Immature natural killer cell (primary cell): Measurements from ENCODE around the gene FBXO48. TPM values are rescaled to one million over a fixed set of nuclear protein-coding genes. Genes with fewer than 3 reads are reported as not detected.

Source experiments
- DNase-seq, 3 donors: peaks; one replicate each; pipeline ENCODE4 v3.0.0; 2022; ENCODE audit warnings: mixed read lengths in 1 of 3
- H3K27ac Mint-ChIP-seq, 6 donors: one replicate each; pipeline ENCODE4 v1.8.0; 2020; ENCODE audit warnings: mixed read lengths in 6 of 6, mild to moderate bottlenecking in 5 of 6, inconsistent platforms in 4 of 6, moderate library complexity in 3 of 6
- H3K27me3 Mint-ChIP-seq, 3 donors: one replicate each; pipeline ENCODE4 v1.8.0; 2020 to 2021; ENCODE audit warnings: low read depth in 3 of 3, mild to moderate bottlenecking in 3 of 3, mixed read lengths in 3 of 3, moderate library complexity in 3 of 3, inconsistent platforms in 1 of 3
- H3K36me3 Mint-ChIP-seq, 3 donors: one replicate each; pipeline ENCODE4 v1.8.0; 2020; ENCODE audit warnings: mixed read lengths in 3 of 3, inconsistent platforms in 2 of 3, mild to moderate bottlenecking in 2 of 3
- H3K4me1 Mint-ChIP-seq, 2 donors: one replicate each; pipeline ENCODE4 v1.8.0; 2020; ENCODE audit warnings: inconsistent platforms in 2 of 2, mild to moderate bottlenecking in 2 of 2, mixed read lengths in 2 of 2, moderate library complexity in 1 of 2
- H3K4me3 Mint-ChIP-seq, 5 donors: one replicate each; pipeline ENCODE4 v1.8.0; 2020; ENCODE audit warnings: mild to moderate bottlenecking in 5 of 5, mixed read lengths in 5 of 5, inconsistent platforms in 3 of 5, moderate library complexity in 3 of 5
- H3K9me3 Mint-ChIP-seq, 6 donors: one replicate each; pipeline ENCODE4 v1.8.0; 2020; ENCODE audit warnings: mild to moderate bottlenecking in 6 of 6, mixed read lengths in 6 of 6, inconsistent platforms in 4 of 6, moderate library complexity in 3 of 6
- polyA plus RNA-seq, 3 donors: library from polyadenylated mRNA; unstranded; fragments of 300-500 nt; fragmentation: Illumina TruSeq; gene quantifications; one replicate each; pipeline ENCODE4 v1.2.3, GENCODE V29; 2021

FBXO48 gene
- polyA plus RNA-seq, 3 donors from 2014 or later = 0.28 to 0.39 TPM; not detected in 1

DNA sequence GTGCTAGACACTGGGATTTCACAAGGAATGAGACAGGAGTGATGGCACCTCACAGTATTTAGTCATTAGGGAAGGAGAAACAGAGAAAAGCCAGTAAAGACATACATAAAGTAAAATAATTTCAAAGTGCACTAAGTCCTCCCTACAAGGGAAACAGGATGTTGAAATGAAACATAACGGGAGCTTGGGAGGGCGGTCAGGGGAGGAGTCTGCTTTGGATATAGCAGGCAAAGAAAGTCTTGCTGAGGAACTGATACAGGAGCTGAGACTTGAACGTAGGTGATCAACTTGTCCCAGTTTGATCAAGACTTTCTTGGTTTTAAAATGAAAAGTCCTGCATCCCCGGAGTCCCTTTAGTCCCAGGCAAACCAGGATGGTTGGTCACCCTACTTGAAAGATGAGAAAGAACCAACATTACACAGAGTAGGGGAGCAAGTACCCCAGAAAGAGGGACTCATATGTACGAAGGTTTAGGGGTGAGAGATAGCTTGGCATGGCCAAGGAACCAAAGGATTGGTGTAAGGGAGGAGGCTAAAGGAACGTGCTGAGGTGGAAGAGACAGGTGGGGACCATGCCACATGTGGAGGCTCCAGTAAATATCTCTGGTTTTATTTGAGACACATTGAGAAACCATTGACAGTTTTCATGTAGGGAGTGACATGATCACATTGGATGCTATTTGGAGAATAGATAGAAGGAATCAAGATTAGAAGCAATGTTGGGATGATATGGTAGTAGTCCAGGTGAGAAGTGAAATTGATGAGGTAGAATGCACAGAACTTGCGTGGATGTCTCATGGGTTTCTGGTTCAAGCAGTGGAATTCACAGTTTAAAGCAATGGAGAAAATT lies 28.4 kb downstream of the FBXO48 start:
- DNase-seq = no peak
- H3K4me1 Mint-ChIP-seq = peaks cover 47 to 56% of the 10 kb centered on the region in 2 donors
- H3K9me3 Mint-ChIP-seq = no peaks in the 10 kb centered on the region
- H3K27me3 Mint-ChIP-seq = peaks cover 2 to 10% (median 7%) of the 10 kb centered on the region in 3 donors
- peak overlapping the region; percentile 51 to 95 (median 78) for H3K27ac Mint-ChIP-seq
- no peaks in the 10 kb centered on the region for H3K36me3 Mint-ChIP-seq
- peak overlapping the region in 2 of 5 donors; percentile 16 to 27 for H3K4me3 Mint-ChIP-seq

DNA sequence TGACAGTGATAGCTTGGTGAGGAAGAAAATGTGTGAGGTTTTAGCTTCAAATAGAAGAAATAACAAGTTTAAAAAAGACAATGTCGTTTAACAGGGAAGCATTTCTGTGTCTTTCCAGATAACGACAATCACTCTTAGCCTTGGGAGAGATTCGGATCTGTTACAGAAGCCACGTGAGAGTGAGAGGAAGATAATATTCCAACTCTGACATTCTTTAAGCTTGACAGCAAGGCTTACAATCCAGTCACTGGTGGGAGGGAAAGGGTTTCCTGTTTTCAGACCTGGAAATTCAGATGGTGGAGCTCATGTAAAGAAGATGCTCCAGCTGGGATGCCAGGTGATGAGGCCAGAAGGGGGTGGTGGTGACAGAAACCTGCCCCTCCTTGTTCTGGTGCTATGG lies 30.8 kb downstream of the FBXO48 start:
- no peak overlapping the region for H3K4me3 Mint-ChIP-seq
- H3K4me1 Mint-ChIP-seq = peaks cover 55 to 57% of the 10 kb centered on the region in 2 donors
- peak overlapping the region in 4 of 6 donors; percentile 8 to 72 (median 36) for H3K27ac Mint-ChIP-seq

DNA sequence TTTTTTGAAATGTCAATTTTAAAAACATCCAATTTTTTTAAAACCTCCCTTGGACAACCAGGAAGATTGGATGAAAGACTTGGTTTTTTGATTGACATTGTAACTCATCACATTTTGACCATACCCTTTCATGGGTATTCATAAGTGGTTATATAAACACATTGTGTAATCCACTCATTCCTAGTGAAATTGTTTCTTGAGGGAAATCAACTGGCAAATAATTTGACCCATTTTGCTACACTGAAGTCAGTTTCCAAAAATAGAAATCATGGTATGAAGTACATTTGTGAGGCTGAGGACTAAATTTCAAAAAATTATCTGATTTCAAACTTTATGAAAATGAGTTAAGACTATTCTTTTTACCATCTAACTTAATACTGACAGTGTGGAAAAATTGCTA lies 31.5 kb downstream of the FBXO48 start:
- peaks cover 48 to 50% of the 10 kb centered on the region in 2 donors for H3K4me1 Mint-ChIP-seq
- no peak overlapping the region for H3K4me3 Mint-ChIP-seq
- H3K9me3 Mint-ChIP-seq = no peaks in the 10 kb centered on the region
- DNase-seq = no peak
- no peaks in the 10 kb centered on the region for H3K36me3 Mint-ChIP-seq
- H3K27me3 Mint-ChIP-seq = peaks cover 0 to 3% (median 2%) of the 10 kb centered on the region in 3 donors
- peak overlapping the region in 1 of 6 donors; percentile 8 for H3K27ac Mint-ChIP-seq

More for the DNA sequence above, 30.8 kb downstream of the FBXO48 start:
- peaks cover 2 to 8% (median 7%) of the 10 kb centered on the region in 3 donors for H3K27me3 Mint-ChIP-seq
- no peak for DNase-seq
- H3K36me3 Mint-ChIP-seq = no peaks in the 10 kb centered on the region
- H3K9me3 Mint-ChIP-seq = no peaks in the 10 kb centered on the region

DNA sequence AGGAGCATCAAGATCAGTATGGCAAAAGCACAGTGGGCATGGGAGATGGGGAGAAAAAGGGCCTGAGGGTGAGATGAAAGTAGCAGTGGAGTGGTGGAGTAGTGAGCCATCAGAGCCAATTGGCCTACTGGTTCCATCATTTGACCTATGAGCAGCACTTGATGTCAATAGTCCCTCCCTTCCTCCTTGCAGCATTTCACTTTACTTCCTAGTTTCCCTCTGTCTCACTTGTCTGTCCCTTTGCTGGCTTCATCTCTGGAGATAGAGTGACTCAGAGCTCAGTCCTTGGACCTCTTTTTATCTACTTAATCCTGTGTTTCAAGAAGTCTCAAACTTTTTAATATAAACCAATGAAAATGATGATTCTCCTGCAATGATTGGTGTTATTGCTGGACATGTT lies 32.1 kb downstream of the FBXO48 start:
- Mint-ChIP-seq H3K9me3 (no peaks in the 10 kb centered on the region), H3K36me3 (no peaks in the 10 kb centered on the region), H3K4me3 (no peak overlapping the region), H3K27me3 (peaks cover 0 to 2% (median 1%) of the 10 kb centered on the region in 3 donors), H3K27ac (peak overlapping the region in 1 of 6 donors; percentile 51), H3K4me1 (peaks cover 43 to 44% of the 10 kb centered on the region in 2 donors)
- no peak for DNase-seq

DNA sequence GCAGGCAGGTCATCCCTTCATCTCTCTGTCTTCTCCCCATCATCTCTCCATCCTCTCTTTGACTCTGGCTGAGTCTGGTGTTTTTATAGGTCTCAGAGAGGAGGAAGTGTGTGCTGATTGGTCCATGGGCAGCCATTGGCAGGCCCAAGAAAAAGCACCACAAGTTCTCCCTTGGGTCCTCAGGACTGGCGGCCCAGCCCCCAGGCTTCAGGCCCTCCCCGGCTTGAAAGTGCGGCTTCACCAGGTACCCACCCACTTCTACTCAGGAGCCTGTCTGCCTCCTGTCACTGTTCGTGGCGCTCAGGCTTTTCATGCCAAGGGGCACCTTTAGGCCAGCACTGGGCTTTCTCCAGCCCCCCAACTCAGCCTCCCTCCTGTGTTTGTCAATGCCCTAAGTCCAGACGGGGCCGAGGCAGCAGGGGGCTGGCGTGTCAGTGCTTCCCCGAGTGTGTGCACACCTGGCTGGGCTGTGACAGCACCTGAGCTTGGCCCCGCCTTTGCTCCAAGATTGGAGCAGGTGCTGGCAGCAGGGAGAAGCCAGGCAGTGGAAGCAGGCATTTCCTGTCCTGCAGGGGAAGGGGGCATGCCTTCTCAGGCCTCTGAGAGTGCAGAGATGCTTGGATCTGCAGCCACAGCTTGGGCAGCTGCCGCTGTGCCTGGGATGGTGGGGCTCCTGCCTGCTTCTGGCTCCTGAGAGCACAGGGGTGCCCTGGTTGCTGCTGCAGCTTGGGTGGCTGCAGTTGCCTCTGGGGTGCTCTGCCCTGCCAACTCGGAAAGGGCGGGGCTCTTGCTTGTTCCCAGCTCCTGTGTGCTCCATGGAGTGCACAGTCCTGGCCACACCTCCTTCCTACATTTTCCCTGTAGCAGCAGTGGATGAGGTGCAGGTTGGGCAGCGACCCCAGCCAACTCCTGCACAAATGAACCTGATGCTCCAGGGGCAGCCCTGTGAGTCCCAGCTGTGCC lies 34.1 kb downstream of the FBXO48 start:
- Mint-ChIP-seq H3K9me3 (no peaks in the 10 kb centered on the region), H3K4me1 (peaks cover 25 to 34% of the 10 kb centered on the region in 2 donors), H3K27me3 (peaks cover 0 to 1% (median 0%) of the 10 kb centered on the region in 3 donors), H3K27ac (peak overlapping the region in 3 of 6 donors; percentile 8 to 55 (median 52)), H3K4me3 (no peak overlapping the region), H3K36me3 (no peaks in the 10 kb centered on the region)
- DNase-seq = no peak

DNA sequence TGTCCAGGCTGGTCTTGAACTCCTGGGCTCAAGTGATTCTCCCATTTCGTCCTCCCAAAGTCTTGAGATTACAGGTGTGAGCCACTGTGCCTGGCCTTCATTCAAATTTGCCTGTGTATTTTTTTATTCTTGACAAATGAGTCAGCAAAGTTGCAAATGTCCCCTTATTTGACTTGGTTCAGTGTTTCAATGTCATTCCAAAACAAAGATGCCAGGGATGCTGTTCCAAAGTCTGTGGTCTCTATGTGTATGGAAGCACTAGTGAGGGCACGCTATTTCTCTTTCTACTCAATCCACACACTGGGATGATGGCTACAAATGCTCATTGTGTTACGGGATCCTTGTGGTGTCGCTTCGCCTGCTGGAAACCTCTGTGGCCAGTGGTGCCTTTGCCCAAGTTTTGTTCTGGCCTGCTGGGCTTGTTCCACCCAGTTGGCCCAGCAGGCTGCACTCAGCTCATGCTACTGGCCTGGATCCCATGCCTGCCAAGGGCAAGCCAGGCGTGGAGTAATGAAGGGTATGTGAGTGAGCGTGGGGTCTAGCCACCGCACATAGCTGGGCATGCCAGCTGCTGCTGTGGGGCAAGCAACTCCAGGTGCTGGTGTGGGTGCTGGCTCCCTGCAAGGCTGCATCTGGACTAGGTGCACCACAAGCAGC lies 35.6 kb downstream of the FBXO48 start:
- no peaks in the 10 kb centered on the region for H3K36me3 Mint-ChIP-seq
- H3K4me1 Mint-ChIP-seq = peaks cover 24 to 48% of the 10 kb centered on the region in 2 donors
- no peaks in the 10 kb centered on the region for H3K9me3 Mint-ChIP-seq
- peaks cover 0 to 3% (median 0%) of the 10 kb centered on the region in 3 donors for H3K27me3 Mint-ChIP-seq
- no peak for DNase-seq
- H3K4me3 Mint-ChIP-seq = no peak overlapping the region
- H3K27ac Mint-ChIP-seq = no peak overlapping the region

DNA sequence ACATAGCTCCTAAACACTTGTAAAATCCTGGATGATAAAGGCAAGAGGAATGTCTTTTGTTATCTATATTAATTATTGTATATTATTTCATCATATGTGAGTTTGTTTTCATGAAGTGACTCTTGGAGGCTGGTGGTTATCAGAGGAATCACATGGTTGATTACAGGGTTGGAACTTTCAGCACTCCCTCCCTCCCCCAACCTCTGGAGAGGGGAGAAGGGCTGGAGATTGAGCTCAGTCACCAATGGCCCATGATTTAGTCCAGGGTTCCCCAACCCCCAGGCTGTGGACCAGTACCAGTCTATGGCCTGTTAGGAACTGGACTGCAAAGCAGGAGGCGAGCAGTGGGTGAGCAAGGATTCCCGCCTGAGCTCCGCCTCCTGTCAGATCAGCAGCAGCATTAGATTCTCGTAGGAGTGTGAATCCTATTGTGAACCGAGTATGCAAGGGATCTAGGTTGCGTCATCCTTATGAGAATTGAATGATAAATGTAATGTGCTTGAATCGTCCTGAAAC lies 37.7 kb downstream of the FBXO48 start:
- no peaks in the 10 kb centered on the region for H3K36me3 Mint-ChIP-seq
- no peak for DNase-seq
- peaks cover 0 to 3% (median 0%) of the 10 kb centered on the region in 3 donors for H3K27me3 Mint-ChIP-seq
- peaks cover 9 to 40% of the 10 kb centered on the region in 2 donors for H3K4me1 Mint-ChIP-seq
- H3K27ac Mint-ChIP-seq = peak overlapping the region in 1 of 6 donors; percentile 28
- no peaks in the 10 kb centered on the region for H3K9me3 Mint-ChIP-seq
- H3K4me3 Mint-ChIP-seq = no peak overlapping the region

DNA sequence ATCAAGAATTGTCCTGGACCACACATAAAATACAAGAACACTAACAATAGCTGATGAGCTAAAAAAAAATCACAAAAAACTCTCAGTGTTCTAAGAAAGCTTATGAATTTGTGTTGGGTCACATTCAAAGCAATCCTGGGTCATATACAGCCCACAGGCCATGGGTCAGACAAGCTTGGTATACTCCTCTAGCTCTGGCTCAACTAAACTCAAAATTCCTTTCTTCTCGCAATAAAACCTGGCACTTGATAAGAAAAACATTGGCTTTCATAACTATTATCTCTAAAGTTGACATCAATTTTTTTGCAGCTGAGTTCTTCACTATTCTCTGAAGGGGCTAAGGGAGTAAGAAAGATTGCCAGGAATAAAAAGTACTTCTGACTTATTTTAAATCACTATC lies 38.3 kb downstream of the FBXO48 start:
- Mint-ChIP-seq H3K4me3 (no peak overlapping the region), H3K27ac (peak overlapping the region in 1 of 6 donors; percentile 28), H3K9me3 (no peaks in the 10 kb centered on the region), H3K4me1 (peaks cover 9 to 40% of the 10 kb centered on the region in 2 donors), H3K27me3 (peaks cover 0 to 3% (median 0%) of the 10 kb centered on the region in 3 donors), H3K36me3 (no peaks in the 10 kb centered on the region)
- DNase-seq = no peak

DNA sequence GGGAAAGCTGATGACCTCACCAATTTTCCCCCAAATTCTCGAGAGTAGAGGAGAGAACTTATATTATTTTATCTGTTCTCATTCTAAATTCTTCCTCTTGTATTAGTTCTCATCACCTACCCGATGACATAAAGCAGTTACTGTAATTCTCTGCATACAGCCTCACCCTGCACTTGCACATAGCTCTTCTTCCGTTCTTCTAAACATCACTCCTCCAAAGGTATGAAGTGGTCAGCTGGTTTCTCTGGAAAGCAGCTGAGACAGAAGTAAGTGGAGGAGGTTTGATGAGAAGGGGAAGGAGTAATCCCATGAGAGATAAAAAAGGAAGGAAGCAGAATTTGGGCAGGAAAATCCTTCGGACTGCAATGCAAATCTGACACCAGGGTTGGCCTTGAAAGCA lies 39.0 kb downstream of the FBXO48 start:
- H3K27ac Mint-ChIP-seq = peak overlapping the region in 2 of 6 donors; percentile 26 to 58
- H3K36me3 Mint-ChIP-seq = no peaks in the 10 kb centered on the region
- H3K27me3 Mint-ChIP-seq = peaks cover 0 to 3% (median 0%) of the 10 kb centered on the region in 3 donors
- peak overlapping the region in 1 of 5 donors; percentile 0 for H3K4me3 Mint-ChIP-seq
- H3K4me1 Mint-ChIP-seq = peaks cover 9 to 40% of the 10 kb centered on the region in 2 donors
- H3K9me3 Mint-ChIP-seq = no peaks in the 10 kb centered on the region
- DNase-seq = no peak

DNA sequence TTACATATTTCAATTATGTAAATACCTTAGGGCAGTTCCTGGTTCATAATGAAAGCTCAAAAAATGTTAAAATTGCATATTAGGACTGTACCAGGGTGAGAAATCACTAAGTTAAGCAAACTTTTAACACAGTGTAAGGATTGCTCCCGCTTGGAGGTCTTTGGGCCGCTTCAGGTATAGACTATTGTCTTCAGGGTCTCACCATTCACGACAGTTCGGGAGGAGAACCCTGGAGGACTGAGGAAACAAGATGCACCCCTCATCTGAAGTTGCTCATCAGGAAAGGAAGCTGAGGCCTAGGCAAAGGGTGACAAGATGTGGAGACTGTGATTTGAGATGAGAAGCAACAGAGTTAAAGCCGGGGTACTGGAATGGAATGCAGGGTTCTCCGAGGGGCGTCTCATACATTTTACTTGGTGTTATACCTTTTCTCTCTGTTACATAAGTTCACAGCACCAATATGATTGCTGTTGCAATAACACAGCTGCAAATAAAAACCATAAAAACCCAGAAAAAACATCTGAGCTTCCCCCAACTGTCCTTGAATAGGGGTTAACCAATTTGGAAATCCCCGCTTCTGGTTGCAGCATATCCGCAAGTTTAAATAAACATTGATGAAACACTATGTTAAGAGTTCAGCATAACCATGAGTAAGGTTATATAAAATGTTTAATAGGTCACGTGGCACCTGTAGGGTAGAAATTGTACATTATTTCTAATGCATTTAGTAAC lies 40.1 kb downstream of the FBXO48 start:
- peaks cover 0 to under 1% (median 0%) of the 10 kb centered on the region in 3 donors for H3K36me3 Mint-ChIP-seq
- peak overlapping the region; percentile 57 to 94 (median 89) for H3K27ac Mint-ChIP-seq
- DNase-seq = peak; percentile 43 to 61 (median 48)
- peaks cover 0 to 3% (median 0%) of the 10 kb centered on the region in 3 donors for H3K27me3 Mint-ChIP-seq
- peak overlapping the region; percentile 38 to 72 (median 58) for H3K4me3 Mint-ChIP-seq
- H3K4me1 Mint-ChIP-seq = peaks cover 4 to 31% of the 10 kb centered on the region in 2 donors
- H3K9me3 Mint-ChIP-seq = no peaks in the 10 kb centered on the region

DNA sequence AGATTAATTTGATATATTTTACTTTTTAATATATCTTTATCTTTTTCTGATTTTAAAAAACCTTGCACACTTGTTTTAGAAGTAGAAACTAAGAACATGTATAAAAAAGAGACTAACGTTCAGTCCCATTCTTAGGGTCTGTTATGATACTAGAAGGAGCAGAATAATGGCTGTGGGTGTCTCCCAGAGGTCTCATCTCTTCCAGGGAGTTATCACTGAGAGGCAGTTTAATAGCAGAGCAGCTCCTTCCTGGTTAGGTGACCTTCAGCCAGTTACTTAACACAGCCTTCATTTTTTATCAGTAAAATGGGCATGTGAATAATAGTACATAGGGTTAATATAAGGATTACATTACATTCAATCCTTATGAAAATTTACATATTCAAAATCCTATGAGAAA lies 40.6 kb downstream of the FBXO48 start:
- peak overlapping the region in 1 of 5 donors; percentile 38 for H3K4me3 Mint-ChIP-seq
- peaks cover 0 to 3% (median 0%) of the 10 kb centered on the region in 3 donors for H3K36me3 Mint-ChIP-seq
- peak overlapping the region in 3 of 6 donors; percentile 33 to 80 (median 57) for H3K27ac Mint-ChIP-seq
- peaks cover 0 to 3% (median 0%) of the 10 kb centered on the region in 3 donors for H3K27me3 Mint-ChIP-seq
- H3K4me1 Mint-ChIP-seq = peaks cover 8 to 32% of the 10 kb centered on the region in 2 donors
- no peak for DNase-seq
- no peaks in the 10 kb centered on the region for H3K9me3 Mint-ChIP-seq

DNA sequence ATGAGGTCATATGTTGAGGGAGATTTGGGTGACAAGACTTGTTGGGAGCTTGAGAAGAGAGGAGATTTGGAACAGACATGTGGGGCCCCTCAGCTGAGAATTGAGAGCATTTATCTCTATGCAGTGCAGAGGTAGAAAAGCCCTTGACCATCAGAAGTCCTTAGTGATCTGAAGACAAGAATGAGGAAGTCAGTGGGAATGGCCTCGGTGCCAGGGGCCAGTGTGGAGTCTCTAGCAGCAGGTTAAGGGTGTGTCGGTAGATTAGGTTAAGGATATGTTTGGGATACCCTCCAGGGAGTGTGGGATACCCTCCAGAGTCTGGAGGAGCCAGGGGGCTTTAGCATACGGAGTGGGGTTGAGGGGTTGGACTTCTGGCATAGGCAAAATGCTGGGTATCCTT lies 41.6 kb downstream of the FBXO48 start:
- Mint-ChIP-seq H3K4me3 (no peak overlapping the region), H3K4me1 (peaks cover 18 to 41% of the 10 kb centered on the region in 2 donors), H3K9me3 (no peaks in the 10 kb centered on the region), H3K27ac (no peak overlapping the region), H3K27me3 (peaks cover 0 to 3% (median 0%) of the 10 kb centered on the region in 3 donors), H3K36me3 (peaks cover 0 to 3% (median 0%) of the 10 kb centered on the region in 3 donors)
- DNase-seq = no peak
